CD4-positive, alpha-beta T cell treated with Interleukin-4 for 4 hours (primary cell): ENCODE results near the gene ACTBL2.
A peak's percentile ranks its signal among the peaks of the same experiment; 100 is the strongest.
"Not testable (repeated sequence)": the region's sequence is repeated elsewhere in the genome, so short reads cannot be mapped to it uniquely, and the experiment has no call there.

Experiments used
- DNase-seq: peaks from one replicate; pipeline ENCODE4 v3.0.0-alpha.2; 2020

ACTBL2 gene

GRCh38 chr5:57482671-57483106 is at the start of gene ACTBL2:
Gene ACTBL2 (minus strand): TSS chr5:57482811. CDS start chr5:57482707, 104 bp downstream.
- DNase-seq, result no peak

GRCh38 chr5:57531333-57531732 is 48.7 kb upstream of the ACTBL2 start:
- no peak for DNase-seq

GRCh38 chr5:57529864-57530263 is 47.3 kb upstream of the ACTBL2 start:
- no peak for DNase-seq

- no peak for DNase-seq
These were observed 45.3 kb upstream of the ACTBL2 start for GRCh38 chr5:57527870-57528269.

GRCh38 chr5:57524348-57525060 is 41.9 kb upstream of the ACTBL2 start:
- DNase-seq, result no peak

GRCh38 chr5:57522477-57522876 is 39.9 kb upstream of the ACTBL2 start:
- DNase-seq, result not testable (repeated sequence)

GRCh38 chr5:57518415-57518814 is 35.8 kb upstream of the ACTBL2 start:
- DNase-seq, result not testable (repeated sequence)

- DNase-seq, result no peak
These were observed 34.6 kb upstream of the ACTBL2 start for GRCh38 chr5:57517250-57517649.

- no peak for DNase-seq
These were observed 31.2 kb upstream of the ACTBL2 start for GRCh38 chr5:57513785-57514184.

- DNase-seq, result no peak
These were observed 28.7 kb upstream of the ACTBL2 start for GRCh38 chr5:57511321-57511720.

- DNase-seq, result no peak
These were observed 27.1 kb upstream of the ACTBL2 start for GRCh38 chr5:57509501-57510260.

- DNase-seq, result no peak
These were observed 25.6 kb upstream of the ACTBL2 start for GRCh38 chr5:57508211-57508610.

GRCh38 chr5:57505272-57506200 is 22.9 kb upstream of the ACTBL2 start:
- DNase-seq, result no peak

- no peak for DNase-seq
These were observed 21.7 kb upstream of the ACTBL2 start for GRCh38 chr5:57504357-57504756.

- no peak for DNase-seq
These were observed 20.8 kb upstream of the ACTBL2 start for GRCh38 chr5:57503433-57503832.

GRCh38 chr5:57501414-57502201 is 19.0 kb upstream of the ACTBL2 start:
- DNase-seq, result no peak

GRCh38 chr5:57499262-57500050 is 16.8 kb upstream of the ACTBL2 start:
- DNase-seq, result peak; percentile 15

GRCh38 chr5:57497733-57498132 is 15.1 kb upstream of the ACTBL2 start:
- DNase-seq, result no peak

GRCh38 chr5:57495285-57496086 is 12.9 kb upstream of the ACTBL2 start:
- peak; percentile 25 for DNase-seq
